SK-N-MC (cell line): ENCODE data around the gene PRTFDC1.

Source experiments
- DNase-seq: peaks from one replicate; pipeline ENCODE4 v3.0.0-alpha.2; 2011; ENCODE audit warnings: low read depth, low spot score
- H3K27ac ChIP-seq: fragments of 200-600 bp; sonication (generic); 2 replicates; pipeline ENCODE4 v1.5.1; 2016; ENCODE audit warnings: mixed run types
- H3K36me3 ChIP-seq: fragments of 200-600 bp; sonication (generic); 2 replicates; pipeline ENCODE4 v1.6.1; 2017; ENCODE audit warnings: antibody characterized with exemption, low read length, mixed read lengths; ENCODE audit not compliant: insufficient read depth
- H3K4me3 ChIP-seq: fragments of 200-600 bp; sonication (generic); 2 replicates; pipeline ENCODE4 v1.5.1; 2016
- H3K9ac ChIP-seq: fragments of 200-600 bp; sonication (generic); 2 replicates; pipeline ENCODE4 v1.8.0; 2017; ENCODE audit warnings: mixed run types, mixed read lengths; ENCODE audit not compliant: insufficient read length
- H3K9me3 ChIP-seq: fragments of 200-600 bp; sonication (generic); 2 replicates; pipeline ENCODE4 v1.6.1; 2017; ENCODE audit warnings: low read depth, mild to moderate bottlenecking, antibody characterized with exemption, low read length, moderate library complexity, mixed read lengths
- EZH2 ChIP-seq: fragments of 200-600 bp; sonication (generic); IDR thresholded peaks from one replicate; pipeline ENCODE4 v1.6.1; 2017; ENCODE audit warnings: antibody characterized with exemption
- FOXP2 ChIP-seq: optimal IDR thresholded peaks from 2 replicates; pipeline ENCODE3; 2011; ENCODE audit warnings: mild to moderate bottlenecking, moderate library complexity; ENCODE audit not compliant: insufficient read depth; ENCODE audit errors: extremely low read length, control extremely low read depth
- POLR2AphosphoS5 ChIP-seq: IDR thresholded peaks from 2 replicates; pipeline ENCODE4 v1.6.1; 2012; ENCODE audit warnings: mild to moderate bottlenecking, low read depth, low read length, borderline replicate concordance

PRTFDC1 gene

GRCh38 chr10:24894309-24894708 lies 58.1 kb downstream of the PRTFDC1 start:
- TF ChIP-seq FOXP2 (no peak), EZH2 (no peak)
- no peaks in the 10 kb centered on the region for H3K36me3 ChIP-seq
- DNase-seq: no peak
- H3K9ac ChIP-seq: no peak overlapping the region
- no peak overlapping the region for H3K4me3 ChIP-seq
- H3K27ac ChIP-seq: no peak overlapping the region
- no peaks in the 10 kb centered on the region for H3K9me3 ChIP-seq

GRCh38 chr10:24893127-24893526 lies 59.3 kb downstream of the PRTFDC1 start:
- H3K4me3 ChIP-seq: no peak overlapping the region
- no peak for DNase-seq
- H3K27ac ChIP-seq: no peak overlapping the region
- H3K36me3 ChIP-seq: no peaks in the 10 kb centered on the region
- no peaks in the 10 kb centered on the region for H3K9me3 ChIP-seq
- H3K9ac ChIP-seq: no peak overlapping the region
- TF ChIP-seq EZH2 (no peak), POLR2AphosphoS5 (no peak), FOXP2 (no peak)

DNA sequence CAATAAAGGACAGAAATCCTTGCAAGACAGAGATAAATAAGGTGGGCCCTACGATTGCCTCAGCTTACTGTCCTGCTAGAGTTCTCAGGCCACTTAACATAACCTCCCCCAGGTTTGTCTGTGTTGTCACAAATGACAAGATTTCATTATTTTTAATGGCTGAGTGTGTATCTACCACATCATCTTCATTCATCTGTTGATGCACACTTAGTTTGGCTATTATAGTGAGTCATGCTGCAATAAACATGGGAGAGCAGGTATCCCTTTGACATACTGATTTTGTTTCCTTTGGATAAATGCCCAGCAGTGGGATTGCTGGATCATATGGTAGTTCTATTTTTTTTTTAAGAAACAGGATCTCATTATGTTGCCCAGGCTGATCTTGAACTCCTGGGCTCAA lies 60.6 kb downstream of the PRTFDC1 start:
- Histone ChIP-seq H3K9me3 (no peaks in the 10 kb centered on the region), H3K9ac (no peak overlapping the region), H3K4me3 (no peak overlapping the region), H3K27ac (no peak overlapping the region), H3K36me3 (no peaks in the 10 kb centered on the region)
- no peak for TF ChIP-seq POLR2AphosphoS5
- TF ChIP-seq FOXP2: no peak
- TF ChIP-seq EZH2: no peak
- no peak for DNase-seq

DNA sequence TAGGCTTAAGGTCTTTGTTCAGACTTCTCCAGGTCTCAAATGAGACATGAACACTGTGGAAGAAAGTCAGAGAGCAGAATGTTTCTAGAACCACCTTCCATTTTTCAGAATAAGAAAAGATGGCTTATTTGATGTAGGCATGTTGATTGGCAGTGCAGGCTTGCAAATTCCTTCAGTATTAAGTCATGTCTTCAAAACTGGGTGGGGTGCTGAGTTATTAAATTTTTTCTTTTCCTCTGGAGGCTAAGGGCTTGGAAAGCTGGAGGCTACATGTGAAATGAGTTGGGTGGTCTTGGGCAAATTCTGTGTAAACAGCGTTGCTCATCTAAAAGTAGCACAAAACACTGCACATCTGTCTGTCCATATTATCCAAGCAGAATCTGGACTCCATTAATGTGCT lies 62.8 kb downstream of the PRTFDC1 start:
- Histone ChIP-seq H3K9me3 (no peaks in the 10 kb centered on the region), H3K36me3 (no peaks in the 10 kb centered on the region), H3K27ac (no peak overlapping the region), H3K4me3 (no peak overlapping the region), H3K9ac (no peak overlapping the region)
- DNase-seq: no peak
- no peak for TF ChIP-seq FOXP2

DNA sequence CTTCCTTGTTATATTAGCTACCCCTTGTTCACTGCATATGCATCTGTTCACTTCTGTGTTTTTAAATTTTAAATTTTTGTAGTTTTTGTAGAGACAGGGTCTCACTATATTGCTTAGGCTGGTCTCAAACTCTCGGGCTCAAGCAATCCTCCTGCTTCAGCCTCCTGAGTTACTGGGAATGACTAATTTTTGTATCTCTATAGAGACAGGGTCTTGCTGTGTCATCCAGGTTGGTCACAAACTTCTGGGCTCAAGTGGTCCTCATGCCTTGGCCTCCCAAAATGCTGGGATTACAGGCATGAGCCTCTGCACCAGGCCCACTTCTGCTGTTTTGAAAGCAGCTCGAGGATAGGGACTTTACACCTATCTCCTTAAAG lies 64.6 kb downstream of the PRTFDC1 start:
- Histone ChIP-seq H3K9ac (no peak overlapping the region), H3K36me3 (no peaks in the 10 kb centered on the region), H3K27ac (no peak overlapping the region), H3K9me3 (no peaks in the 10 kb centered on the region), H3K4me3 (no peak overlapping the region)
- DNase-seq: no peak
- no peak for TF ChIP-seq POLR2AphosphoS5
- TF ChIP-seq FOXP2: no peak
- no peak for TF ChIP-seq EZH2

- Histone ChIP-seq H3K9me3 (no peaks in the 10 kb centered on the region), H3K9ac (no peak overlapping the region), H3K36me3 (no peaks in the 10 kb centered on the region), H3K27ac (no peak overlapping the region), H3K4me3 (no peak overlapping the region)
- no peak for TF ChIP-seq POLR2AphosphoS5
- no peak for TF ChIP-seq EZH2
- TF ChIP-seq FOXP2: no peak
- no peak for DNase-seq
Measured at GRCh38 chr10:24886290-24886680, 66.1 kb downstream of the PRTFDC1 start.

DNA sequence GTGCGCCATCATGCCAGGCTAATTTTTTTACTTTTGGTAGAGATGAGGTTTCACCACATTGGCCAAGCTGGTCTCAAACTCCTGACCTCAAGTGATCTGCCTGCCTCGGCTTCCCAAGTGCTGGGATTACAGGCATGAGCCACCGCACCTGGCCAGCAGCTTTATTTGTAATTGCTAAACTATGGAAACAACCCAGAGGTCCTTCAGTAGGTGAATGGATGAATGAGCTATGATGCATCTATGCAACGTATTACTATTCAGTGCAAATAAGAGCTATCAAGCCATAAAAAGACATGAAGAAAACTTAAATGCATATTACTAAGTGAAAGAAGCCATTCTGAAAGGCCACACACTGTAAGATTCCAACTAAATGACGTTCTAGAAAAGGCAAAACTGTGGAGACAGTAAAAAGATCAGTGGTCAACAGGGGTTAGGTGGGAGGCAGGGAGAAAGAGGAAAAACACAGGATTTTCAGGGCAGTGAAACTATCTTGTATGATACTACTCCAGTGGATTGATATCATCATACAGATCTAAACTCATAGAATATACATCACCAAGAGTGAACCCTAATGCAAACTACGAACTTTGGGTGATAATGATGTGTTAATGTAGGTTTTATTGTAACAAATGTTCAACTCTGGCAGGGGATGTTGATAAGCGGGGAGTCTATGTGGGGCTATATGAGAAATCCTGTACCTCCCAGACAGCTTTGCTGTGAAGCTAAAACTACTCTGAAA lies 66.7 kb downstream of the PRTFDC1 start:
- TF ChIP-seq FOXP2 (no peak), POLR2AphosphoS5 (no peak), EZH2 (no peak)

GRCh38 chr10:24884793-24885192 lies 67.6 kb downstream of the PRTFDC1 start:
- H3K27ac ChIP-seq: no peak overlapping the region
- H3K4me3 ChIP-seq: no peak overlapping the region
- no peaks in the 10 kb centered on the region for H3K9me3 ChIP-seq
- no peak for DNase-seq
- no peak for TF ChIP-seq POLR2AphosphoS5
- no peak for TF ChIP-seq FOXP2
- TF ChIP-seq EZH2: no peak
- no peaks in the 10 kb centered on the region for H3K36me3 ChIP-seq
- H3K9ac ChIP-seq: no peak overlapping the region

More for the DNA sequence above, 66.7 kb downstream of the PRTFDC1 start:
- Histone ChIP-seq H3K4me3 (no peak overlapping the region), H3K27ac (no peak overlapping the region), H3K9ac (no peak overlapping the region), H3K9me3 (no peaks in the 10 kb centered on the region), H3K36me3 (no peaks in the 10 kb centered on the region)
- no peak for DNase-seq

DNA sequence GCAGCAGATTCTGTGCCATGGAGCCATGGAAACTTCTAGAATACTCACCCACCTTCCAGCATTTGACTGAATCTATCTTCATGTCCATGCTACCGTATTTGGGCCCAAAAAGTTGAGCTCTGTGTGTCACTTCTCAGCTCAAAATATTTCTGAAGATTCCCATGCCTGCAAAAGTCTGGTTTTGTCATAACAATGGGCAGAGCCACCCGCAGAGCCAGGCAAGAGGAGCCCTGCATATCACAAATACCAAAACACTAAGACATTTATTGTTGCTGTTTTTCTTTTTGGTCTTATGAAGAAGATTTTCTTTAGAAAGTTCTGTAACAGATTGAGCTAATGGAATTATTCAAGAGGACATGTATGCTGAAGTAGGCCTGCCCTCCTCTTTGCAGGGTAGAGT lies 68.1 kb downstream of the PRTFDC1 start:
- no peak overlapping the region for H3K27ac ChIP-seq
- no peak overlapping the region for H3K9ac ChIP-seq
- H3K36me3 ChIP-seq: no peaks in the 10 kb centered on the region
- H3K4me3 ChIP-seq: no peak overlapping the region
- H3K9me3 ChIP-seq: no peaks in the 10 kb centered on the region
- DNase-seq: no peak
- TF ChIP-seq POLR2AphosphoS5 (no peak), EZH2 (no peak), FOXP2 (no peak)
